SK-N-MC (cell line): ENCODE data around the gene ARVCF.

ENCODE experiments used
- EZH2 ChIP-seq: fragments of 200-600 bp; sonication (generic); IDR thresholded peaks from one replicate; pipeline ENCODE4 v1.6.1; 2017; ENCODE audit warnings: antibody characterized with exemption
- POLR2AphosphoS5 ChIP-seq: IDR thresholded peaks from 2 replicates; pipeline ENCODE4 v1.6.1; 2012; ENCODE audit warnings: mild to moderate bottlenecking, low read depth, low read length, borderline replicate concordance

DNA sequence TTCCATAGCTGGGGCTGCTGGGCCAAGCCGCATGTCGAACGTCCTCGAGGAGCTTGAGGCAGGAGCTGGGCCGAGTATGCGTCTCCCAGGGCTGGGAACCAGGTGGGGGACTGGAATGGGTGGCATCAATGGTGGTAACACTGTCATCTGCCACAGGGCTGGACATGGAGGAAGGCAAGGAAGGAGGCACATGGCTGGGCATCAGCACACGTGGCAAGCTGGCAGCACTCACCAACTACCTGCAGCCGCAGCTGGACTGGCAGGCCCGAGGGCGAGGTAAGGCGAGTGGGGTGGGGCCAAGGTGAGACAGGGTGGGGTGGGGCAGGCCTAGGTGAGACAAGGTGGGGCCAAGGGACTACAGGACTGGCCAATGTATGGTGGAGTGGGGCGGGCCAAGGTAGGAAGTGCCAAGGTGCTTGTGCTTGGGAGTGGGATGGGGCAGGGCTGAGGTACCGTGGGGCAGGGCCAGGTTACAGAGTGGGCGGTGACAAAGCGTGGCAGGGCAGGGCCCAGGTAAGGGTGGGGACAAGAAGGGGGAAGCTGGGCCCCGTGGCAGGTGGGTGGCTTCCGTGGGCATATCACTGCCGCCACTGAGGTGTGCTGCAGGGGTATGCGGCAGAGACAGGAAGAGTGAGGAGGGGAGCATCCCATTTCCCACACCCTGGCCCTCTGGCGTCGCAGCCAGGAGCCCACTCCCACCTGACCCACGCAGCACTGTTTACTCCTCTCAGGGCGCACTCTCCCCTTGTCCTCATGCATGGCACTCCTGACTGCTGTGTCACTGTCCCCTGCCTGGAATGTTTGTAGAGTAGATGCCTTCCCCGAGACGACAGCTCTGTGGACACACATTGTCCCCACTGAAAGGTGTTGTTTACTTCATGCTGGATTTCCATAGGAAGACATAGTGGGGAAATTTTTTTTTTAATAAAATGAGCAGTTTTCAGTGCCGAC is 36.0 kb upstream of the ARVCF start:
- TF ChIP-seq POLR2AphosphoS5 (no peak), EZH2 (no peak)
